ENCODE measurements around the gene UTP15.

The UTP15 gene

GRCh38 chr5:73582285-73583145 is 17.0 kb downstream of the UTP15 start:
- no peak for DNase-seq

- no peak for DNase-seq
These were observed 22.4 kb downstream of the UTP15 start for GRCh38 chr5:73587923-73588322.

- peak; percentile 24 for DNase-seq
These were observed 25.7 kb downstream of the UTP15 start for GRCh38 chr5:73591102-73591695.

GRCh38 chr5:73591698-73592501 is 26.4 kb downstream of the UTP15 start:
- no peak for DNase-seq

DNA sequence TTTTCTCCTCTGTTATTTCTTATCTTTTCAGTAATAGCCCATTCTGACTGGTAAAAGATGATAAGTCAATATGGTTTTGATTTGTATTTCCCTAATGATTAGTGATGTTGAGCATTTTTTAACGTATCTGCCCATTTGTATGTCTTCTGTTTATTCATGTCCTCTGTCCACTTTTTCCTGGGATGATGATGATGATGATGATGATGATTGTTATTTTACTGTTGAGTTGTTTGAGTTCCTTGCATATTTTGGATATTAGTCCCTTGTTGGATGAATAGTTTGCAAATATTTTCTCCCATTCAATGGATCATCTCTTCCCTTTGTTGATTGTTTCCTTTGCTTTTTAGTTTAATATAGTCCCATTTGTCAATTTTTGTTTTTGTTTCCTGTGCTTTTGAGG is 27.0 kb downstream of the UTP15 start:
- DNase-seq = no peak

DNA sequence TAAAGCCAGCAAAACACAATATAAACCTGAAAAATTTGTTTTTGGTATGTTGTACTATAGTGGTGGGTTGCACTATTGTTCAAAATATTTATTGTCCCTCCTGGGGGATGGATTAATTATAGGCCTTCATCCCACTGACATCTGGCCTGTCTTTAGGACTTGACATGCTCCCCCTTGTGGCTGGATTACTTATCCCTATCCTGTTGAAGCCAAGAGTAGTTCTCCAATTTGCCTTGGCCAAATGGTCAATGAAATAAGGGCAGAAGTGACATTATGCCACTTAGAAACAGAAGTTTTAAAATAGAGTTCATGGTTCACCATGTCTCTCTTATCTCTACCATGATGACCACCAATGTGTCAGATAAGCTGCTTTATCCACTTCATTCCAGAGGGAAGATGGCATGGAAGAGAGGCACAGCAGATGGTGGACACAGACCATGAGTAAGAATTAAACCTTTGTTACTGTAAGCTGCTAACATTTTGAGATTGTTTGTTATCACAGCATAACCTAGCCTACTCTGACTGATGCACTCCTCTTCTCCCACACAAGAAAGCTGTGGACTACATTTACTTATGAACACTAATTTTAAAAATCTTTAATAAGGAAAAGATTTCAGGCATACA is 31.3 kb downstream of the UTP15 start:
- no peak for DNase-seq

DNA sequence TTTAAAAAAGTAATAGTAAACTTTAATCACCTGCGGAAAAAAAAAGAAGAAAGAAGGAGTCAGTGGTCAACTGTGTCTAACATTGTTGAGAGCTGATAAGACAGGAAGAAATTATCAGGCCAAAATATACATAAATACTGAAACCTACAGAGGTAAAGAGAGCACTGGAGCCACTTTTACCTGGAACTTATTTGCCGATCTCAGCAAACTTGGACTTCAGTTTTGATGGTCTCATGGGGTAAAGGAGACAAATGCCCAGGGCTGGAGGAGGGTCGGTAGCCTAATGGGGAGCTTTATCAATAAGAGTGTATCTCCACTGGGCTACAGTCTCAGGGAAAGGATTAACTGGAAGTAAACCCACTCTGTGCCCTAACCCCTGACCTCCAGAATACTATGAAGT is 33.8 kb downstream of the UTP15 start:
- DNase-seq = no peak

DNA sequence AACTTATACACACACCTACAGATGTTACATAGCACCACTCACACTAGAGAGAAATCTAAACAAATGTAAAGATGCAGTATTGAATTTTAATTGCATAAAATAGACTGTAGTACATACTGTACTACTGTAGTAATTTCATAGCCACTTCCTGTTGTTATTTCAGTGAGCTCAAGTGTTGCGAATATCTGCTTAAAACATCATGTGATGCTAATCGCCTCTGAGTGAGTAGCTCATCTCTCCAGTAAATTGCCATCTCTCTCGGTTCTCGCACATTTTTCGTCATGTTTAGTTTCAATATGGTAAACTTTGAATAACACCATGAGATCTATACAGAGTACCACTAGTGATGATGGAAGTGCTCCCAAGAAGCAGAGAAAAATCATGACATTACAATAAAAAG is 38.5 kb downstream of the UTP15 start:
- no peak for DNase-seq

- no peak for DNase-seq
These were observed 39.9 kb downstream of the UTP15 start for GRCh38 chr5:73605223-73606087.

DNA sequence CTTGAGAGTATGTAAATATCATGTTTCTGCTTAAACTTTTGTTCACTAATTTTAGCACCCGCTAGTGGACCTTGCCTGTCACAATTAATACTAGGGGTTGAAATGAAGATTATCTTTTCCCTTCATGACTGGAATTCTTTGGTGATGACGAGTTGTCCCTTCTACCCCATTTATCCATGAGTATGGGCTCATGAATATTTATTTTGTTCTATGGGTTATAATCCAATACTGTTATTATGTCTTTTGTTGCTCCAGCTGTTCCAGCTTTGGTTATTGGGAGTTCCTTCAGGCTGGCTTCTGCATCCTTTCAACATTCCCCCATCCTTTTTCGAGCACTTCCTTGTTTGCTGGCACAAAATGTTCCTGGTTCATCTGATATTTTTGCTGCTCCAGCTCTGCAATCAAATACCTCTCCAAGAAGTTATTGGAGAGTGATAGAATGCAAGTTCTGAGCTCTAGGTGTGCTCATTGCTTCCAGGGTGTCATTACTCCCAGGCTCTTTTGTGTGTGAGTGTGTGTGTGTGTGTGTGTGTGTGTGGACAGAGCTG is 40.7 kb downstream of the UTP15 start:
- no peak for DNase-seq

GRCh38 chr5:73607228-73607627 is 41.7 kb downstream of the UTP15 start:
- DNase-seq = no peak

- DNase-seq = no peak
These were observed 47.3 kb downstream of the UTP15 start for GRCh38 chr5:73612799-73613198.

GRCh38 chr5:73615085-73615484 is 49.5 kb downstream of the UTP15 start:
- no peak for DNase-seq

DNA sequence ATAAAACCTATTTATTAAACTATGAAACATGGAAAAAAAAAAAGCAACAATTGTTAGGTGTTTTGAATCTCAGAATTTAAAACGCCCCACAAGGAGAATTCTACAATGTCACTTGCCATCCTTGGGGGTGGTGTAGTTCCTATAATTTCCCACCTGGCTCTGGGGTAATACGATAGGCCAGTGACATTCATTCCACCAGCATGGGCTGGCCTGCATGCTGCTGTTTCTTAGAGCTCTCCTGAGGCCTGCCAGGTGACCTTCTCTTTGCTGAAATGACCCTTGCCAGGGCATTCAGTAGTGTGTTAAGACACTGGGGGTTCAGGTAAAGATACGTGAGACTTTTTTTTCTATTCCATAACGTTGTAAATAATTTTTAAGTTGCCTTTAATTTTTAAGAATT is 50.4 kb downstream of the UTP15 start:
- no peak for DNase-seq

DNA sequence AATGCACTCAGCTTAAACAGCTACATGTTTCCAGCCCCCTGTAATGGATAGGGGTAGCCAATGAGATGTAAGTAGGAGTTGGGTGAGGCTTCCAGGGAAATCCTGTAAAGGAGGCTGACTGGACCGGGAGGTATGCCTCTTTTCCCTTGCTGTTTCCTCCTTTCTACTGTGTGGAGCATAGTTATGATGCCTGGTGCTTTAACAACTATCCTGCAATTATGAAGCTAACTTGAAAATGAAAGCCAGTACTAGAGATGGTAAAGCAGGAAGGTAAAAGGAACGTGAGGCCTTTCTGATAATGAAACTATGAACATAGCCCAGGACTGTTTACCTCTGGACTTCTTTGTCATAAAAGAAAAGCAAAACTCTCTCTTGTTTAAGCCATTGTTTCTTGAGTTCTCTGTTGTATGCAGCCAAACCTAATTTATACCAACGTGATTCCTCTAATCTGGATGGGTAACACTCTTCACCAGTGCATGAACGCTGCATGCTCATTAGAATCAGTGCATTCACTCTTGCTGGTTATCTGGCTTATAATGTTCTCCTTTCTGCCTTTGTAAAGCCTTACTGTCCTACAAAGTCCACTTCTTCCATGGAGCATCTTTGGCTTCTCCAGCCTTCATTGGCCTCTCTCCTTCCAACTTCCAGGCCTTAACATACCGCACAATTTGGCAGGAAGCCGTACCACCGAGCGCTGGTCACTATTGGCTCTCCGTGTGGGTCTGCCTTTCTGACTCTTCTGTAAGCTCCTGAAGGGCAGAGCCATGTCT is 52.2 kb downstream of the UTP15 start:
- DNase-seq = no peak

DNA sequence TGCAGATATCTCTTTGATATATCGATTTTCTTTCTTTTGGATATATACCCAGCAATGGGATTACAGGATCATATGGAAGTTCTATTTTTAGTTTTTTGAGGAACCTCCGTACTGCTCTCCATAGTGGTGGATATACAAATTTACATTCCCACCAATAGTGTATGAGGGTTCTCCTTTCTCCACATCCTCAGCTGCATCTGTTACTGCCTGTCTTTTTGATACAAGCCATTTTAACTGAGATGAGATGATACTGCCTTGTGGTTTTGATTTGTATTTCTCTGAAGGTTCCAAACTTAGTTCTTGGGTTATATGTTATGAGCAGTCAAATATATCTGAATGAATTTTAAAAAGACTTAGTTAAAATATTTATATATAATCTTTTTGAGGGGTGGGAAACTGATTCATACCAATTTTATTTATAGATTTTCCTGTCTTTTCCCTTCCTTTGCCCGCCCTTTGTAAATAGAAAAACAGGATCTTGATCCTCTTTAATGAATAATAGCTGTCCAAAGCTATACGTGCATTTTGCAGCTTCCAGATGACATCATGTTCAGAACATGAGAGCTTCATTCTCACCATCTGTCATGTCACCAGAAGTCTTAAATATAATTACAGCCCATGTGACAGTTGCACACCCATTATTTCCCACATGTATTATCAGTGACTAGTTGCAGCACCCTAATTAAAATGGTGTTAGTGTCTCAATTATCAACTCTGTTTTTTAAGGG is 54.2 kb downstream of the UTP15 start:
- no peak for DNase-seq

- no peak for DNase-seq
These were observed 54.8 kb downstream of the UTP15 start for GRCh38 chr5:73620334-73620687.

GRCh38 chr5:73623060-73623459 is 57.5 kb downstream of the UTP15 start:
- DNase-seq = no peak

DNA sequence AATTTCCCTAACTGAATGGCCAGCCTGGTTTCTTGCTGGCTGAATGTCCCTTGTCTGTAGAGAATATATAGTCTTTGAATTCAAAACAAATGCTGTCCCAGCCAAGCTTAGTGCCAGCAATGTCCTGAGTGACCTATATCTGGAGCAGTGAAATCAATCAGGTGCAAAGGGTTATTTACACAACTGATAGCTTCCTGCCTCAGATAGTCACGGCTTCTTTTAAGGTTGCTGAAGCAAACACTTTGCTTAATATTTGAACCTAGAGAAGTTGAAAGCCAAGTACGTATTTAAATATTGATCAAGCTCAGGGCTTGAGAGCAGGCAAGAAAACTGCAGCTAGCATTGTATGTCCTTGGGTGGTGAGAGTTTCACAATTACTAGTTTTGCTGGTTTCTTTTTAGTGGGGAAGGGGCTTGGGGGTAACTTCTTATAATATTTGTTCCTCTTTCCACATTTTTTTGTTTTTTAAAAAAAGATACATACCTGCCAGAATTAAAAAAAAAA is 58.4 kb downstream of the UTP15 start:
- no peak for DNase-seq

GRCh38 chr5:73624888-73625287 is 59.3 kb downstream of the UTP15 start:
- no peak for DNase-seq

Measured in SHP77 treated with DMSO at 0.1 percent for 48 hours (cell line).